GM12878 (cell line): ENCODE data around the gene DOHH. TPM values are rescaled to one million over a fixed set of nuclear protein-coding genes. Genes with fewer than 3 reads are reported as not detected.

Experiments used
- ATAC-seq: fragments of 200-7000 bp; cut with Tn5 transposase; 3 replicates; pipeline ENCODE4 v1.9.1; 2020; ENCODE audit warnings: mild to moderate bottlenecking, moderate library complexity
- BruUV-seq: library from RNA; stranded (reverse); fragments of 400-500 nt; replicated peaks from 2 replicates; lab custom pipeline; 2021; lab: Mats Ljungman, UMichigan
- CTCF ChIA-PET: fragments of 300-600 bp; sonication (Branson Sonifier 250); formaldehyde crosslinking; extraction: SDS; loops from one replicate; lab custom pipeline; 2021; ENCODE audit warnings: inconsistent platforms; lab: Yijun Ruan, JAX
- POLR2A ChIA-PET: fragments of 350-600 bp; formaldehyde crosslinking; extraction: SDS; loops from one replicate; lab custom pipeline; 2021; ENCODE audit warnings: inconsistent platforms; lab: Charles Lee
- RAD21 ChIA-PET: fragments of 300-600 bp; sonication (Branson Sonifier 250); formaldehyde crosslinking; loops from one replicate; lab custom pipeline; 2023; ENCODE audit warnings: antibody characterized with exemption; ENCODE audit not compliant: unreplicated experiment; lab: Charles Lee
- SMC1A ChIA-PET: fragments of 300-600 bp; sonication (Branson Sonifier 250); formaldehyde crosslinking; loops from one replicate; lab custom pipeline; 2023; ENCODE audit not compliant: unreplicated experiment, uncharacterized antibody; lab: Charles Lee
- DNase-seq: peaks from one replicate; pipeline ENCODE4 v3.0.0-alpha.2; 2011; ENCODE audit warnings: low read depth, low spot score
- FAIRE-seq: peaks from 3 replicates; lab custom pipeline; 2011; peaks lifted over from hg19 to GRCh38; lab: Jason Lieb, UNC
- H2AFZ ChIP-seq: 2 replicates; pipeline ENCODE4 v1.6.0; 2011; ENCODE audit warnings: low read depth, low read length, control low read depth; ENCODE audit not compliant: control insufficient read depth
- H3K27ac ChIP-seq: 2 replicates; pipeline ENCODE4 v1.5.1; 2011; ENCODE audit warnings: control low read depth; ENCODE audit not compliant: control insufficient read depth, insufficient read depth
- H3K27me3 ChIP-seq, 2 experiments: replicated peaks in 1 of 2; 2 replicates each; pipeline versions ENCODE4 v1.6.0 to v1.6.1; 2011; ENCODE audit warnings: low read length in 1 of 2; ENCODE audit not compliant: control insufficient read depth in 2 of 2, insufficient read depth in 2 of 2
- H3K36me3 ChIP-seq, 2 experiments: 2 replicates each; pipeline ENCODE4 v1.5.1; 2011; ENCODE audit warnings: low read length in 1 of 2; ENCODE audit not compliant: control insufficient read depth in 2 of 2, insufficient read depth in 2 of 2
- H3K4me1 ChIP-seq: 2 replicates; pipeline ENCODE4 v1.6.1; 2011; ENCODE audit warnings: mild to moderate bottlenecking, low read length, moderate library complexity, mixed read lengths; ENCODE audit not compliant: control insufficient read depth, insufficient read depth
- H3K4me2 ChIP-seq: 2 replicates; pipeline ENCODE4 v1.6.0; 2011; ENCODE audit warnings: control low read depth; ENCODE audit not compliant: control insufficient read depth, insufficient read depth
- H3K4me3 ChIP-seq: fragments of 200-600 bp; sonication (generic); 2 replicates; pipeline ENCODE4 v1.5.1; 2016
- H3K79me2 ChIP-seq: 2 replicates; pipeline ENCODE4 v1.6.0; 2011; ENCODE audit warnings: low read length; ENCODE audit not compliant: control insufficient read depth, insufficient read depth
- H3K9ac ChIP-seq: 2 replicates; pipeline ENCODE4 v1.8.0; 2011; ENCODE audit warnings: low read length, control low read depth, mixed read lengths; ENCODE audit not compliant: control insufficient read depth, insufficient read depth
- H3K9me3 ChIP-seq: replicated peaks from 3 replicates; pipeline ENCODE4 v1.5.1; 2011; ENCODE audit warnings: mild to moderate bottlenecking, low read length; ENCODE audit not compliant: control insufficient read depth, insufficient read depth
- H4K20me1 ChIP-seq: 2 replicates; pipeline ENCODE4 v1.6.0; 2011; ENCODE audit not compliant: control insufficient read depth, insufficient read depth
- ATF3 ChIP-seq: IDR thresholded peaks from 2 replicates; pipeline ENCODE4 v1.6.1; 2011; ENCODE audit warnings: low read depth, mild to moderate bottlenecking, low read length, moderate library complexity, borderline replicate concordance; ENCODE audit errors: extremely low read depth
- ATF7 ChIP-seq: fragments of 450-650 bp; IDR thresholded peaks from 2 replicates; pipeline ENCODE4 v1.6.1; 2016; ENCODE audit warnings: low read depth, mild to moderate bottlenecking
- BHLHE40 ChIP-seq, 2 experiments: fragments of 450-650 bp in 1 of 2; IDR thresholded peaks; 2 replicates each; pipeline ENCODE4 v1.6.1; 2011 to 2017; ENCODE audit warnings: low read depth in 2 of 2, borderline replicate concordance in 1 of 2, improper control_type of control experiment in 1 of 2, low read length in 1 of 2, mild to moderate bottlenecking in 1 of 2
- EP300 ChIP-seq, 2 experiments: fragments of 150-350 bp in 1 of 2; IDR thresholded peaks; 2 replicates each; pipeline ENCODE4 v1.6.1; 2011 to 2012; ENCODE audit warnings: low read depth in 2 of 2, low read length in 2 of 2, borderline replicate concordance in 1 of 2, improper control_type of control experiment in 1 of 2, inconsistent platforms in 1 of 2; ENCODE audit not compliant: control insufficient read depth in 1 of 2
- ETV6 ChIP-seq, 2 experiments: fragments of 450-650 bp in 1 of 2; IDR thresholded peaks in 1 of 2; conservative IDR thresholded peaks in 1 of 2; 2 replicates each; pipeline ENCODE4 v1.6.1; 2014; ENCODE audit warnings: antibody characterized with exemption in 1 of 2, borderline replicate concordance in 1 of 2, low read depth in 1 of 2, mild to moderate bottlenecking in 1 of 2, moderate library complexity in 1 of 2
- GATAD2B ChIP-seq: fragments of 450-650 bp; conservative IDR thresholded peaks from 2 replicates; pipeline ENCODE4 v1.6.1; 2017; ENCODE audit warnings: low read depth, mild to moderate bottlenecking, moderate library complexity
- PML ChIP-seq: IDR thresholded peaks from 2 replicates; pipeline ENCODE4 v1.6.1; 2012; ENCODE audit warnings: low read length, inconsistent platforms
- POLR2AphosphoS5 ChIP-seq: IDR thresholded peaks from 2 replicates; pipeline ENCODE4 v1.6.1; 2011; ENCODE audit warnings: mild to moderate bottlenecking, low read length, inconsistent platforms
- RCOR1 ChIP-seq: conservative IDR thresholded peaks from 2 replicates; pipeline ENCODE4 v1.6.1; 2012; ENCODE audit warnings: low read depth, low read length, improper control_type of control experiment
- SMARCA5 ChIP-seq: fragments of 450-650 bp; IDR thresholded peaks from 2 replicates; pipeline ENCODE4 v1.6.1; 2017; ENCODE audit warnings: mild to moderate bottlenecking
- SP1 ChIP-seq: IDR thresholded peaks from one replicate; pipeline ENCODE4 v1.6.1; 2011; ENCODE audit warnings: low read depth, low read length
- TAF1 ChIP-seq: IDR thresholded peaks from 2 replicates; pipeline ENCODE4 v1.6.1; 2011; ENCODE audit warnings: mild to moderate bottlenecking, low read depth, low read length, borderline replicate concordance
- WGBS: methylation state at CpG from one replicate; pipeline ENCODE4 v1.1.6; 2016; ENCODE audit warnings: low lambda C conversion rate; ENCODE audit not compliant: insufficient replicate concordance, insufficient coverage; ENCODE audit errors: missing lambda C conversion rate; 5-methylcytosine and 5-hydroxymethylcytosine counted together
- in situ Hi-C: fragments of 300-500 bp; cut with MboI; formaldehyde crosslinking; loops from 9 replicates; pipeline ENCODE4 v1.14.3; 2018; ENCODE audit warnings: mixed read lengths
- intact Hi-C: fragments of 100-400 bp; cut with micrococcal nuclease; formaldehyde crosslinking; loops from one replicate; pipeline ENCODE4 v1.14.2; 2022; ENCODE audit not compliant: unreplicated experiment
- polyA plus RNA-seq, 11 experiments: library from polyadenylated mRNA; depleted of rRNA in 4 of 11; unstranded in 6 of 11; stranded (reverse) in 5 of 11; fragments of >200 nt; fragmentation: Nextera tagmentation in 4 of 11; fragmentation: Illumina TruSeq in 1 of 11; extraction: Ambion mirVana in 4 of 11; extraction: Trizol in 1 of 11; gene quantifications; 1 replicate in 1 of 11; 2 replicates in 10 of 11; pipeline versions ENCODE4 v1.2.1 to v1.2.3, GENCODE V29; 2011 to 2016; ENCODE audit warnings: inconsistent platforms in 2 of 11, missing spikeins in 2 of 11, low read depth in 1 of 11
- total RNA-seq, 4 experiments: library from RNA; depleted of rRNA in 3 of 4; stranded (reverse); fragments of >200 nt in 3 of 4; fragmentation: Illumina TruSeq in 1 of 4; extraction: Trizol in 1 of 4; gene quantifications; 2 replicates each; pipeline versions ENCODE4 v1.2.1 to v1.2.3, GENCODE V29; 2013 to 2021

DOHH gene
- total and polyA plus RNA-seq, 10 of the 15 experiments (the other 5 are each of a cell fraction or from before 2014, with no cell fraction given), result 0.11 to 28.6 (median 11.7) TPM

GRCh38 chr19:3507371-3508120 lies 7.1 kb upstream of the DOHH start:
- H4K20me1 ChIP-seq, result no peaks in the 10 kb centered on the region
- peak overlapping the region; percentile 99 for H3K4me3 ChIP-seq
- ChIA-PET SMC1A (no interaction called here), RAD21 (interaction anchor here (0.7 kb wide), 1 partner anchor 1283 kb away, joined by 3 read pairs; no protein-coding TSS in a partner anchor), CTCF (no interaction called here), POLR2A (interaction anchor here (0.6 kb wide), 1 partner anchor 336 kb away, joined by 4 read pairs; no protein-coding TSS in a partner anchor)
- H3K4me2 ChIP-seq, result peak overlapping the region; percentile 66
- no peak overlapping the region for H2AFZ ChIP-seq
- peaks cover 46% of the 10 kb centered on the region for H3K79me2 ChIP-seq
- no peaks in the 10 kb centered on the region for H3K27me3 ChIP-seq
- TSS peak; percentile 63 for BruUV-seq
- FAIRE-seq (no peak), ATAC-seq (no peak), DNase-seq (no peak)
- peaks cover 0 to 1% of the 10 kb centered on the region in 2 experiments; a peak in 3 of 4 replicates for H3K36me3 ChIP-seq
- TF ChIP-seq ATF7 (peak; percentile 40), GATAD2B (no peak)
- intact Hi-C loops, result no loop called here
- 0 out of 2 replicates have a peak overlapping the region, but pooled peaks have one; percentile 31 for H3K27ac ChIP-seq
- peak overlapping the region; percentile 87 for H3K9ac ChIP-seq
- WGBS, result 63% methylated on average over 31 of the region's 31 CpGs
- no peaks in the 10 kb centered on the region for H3K9me3 ChIP-seq
- in situ Hi-C loops, result no loop called here
- H3K4me1 ChIP-seq, result peaks cover 7% of the 10 kb centered on the region

GRCh38 chr19:3506384-3507340 lies 6.2 kb upstream of the DOHH start:
- no TSS peak for BruUV-seq
- peaks cover 39% of the 10 kb centered on the region for H3K79me2 ChIP-seq
- ChIA-PET POLR2A (interaction anchor here (0.6 to 0.9 kb wide), 3 partner anchors 8 to 680 kb away, joined by 3 to 4 read pairs (median 4); no protein-coding TSS in a partner anchor), CTCF (interaction anchor here (0.6 kb wide), 1 partner anchor 31 kb away, joined by 3 read pairs; no protein-coding TSS in a partner anchor), SMC1A (no interaction called here), RAD21 (no interaction called here)
- FAIRE-seq (peak; percentile 35), ATAC-seq (peak; percentile 15), DNase-seq (no peak)
- H3K4me1 ChIP-seq, result peaks cover 7% of the 10 kb centered on the region
- peak overlapping the region; percentile 99 for H3K4me3 ChIP-seq
- peak overlapping the region; percentile 87 for H3K9ac ChIP-seq
- H3K27me3 ChIP-seq, result no peaks in the 10 kb centered on the region
- intact Hi-C loops, result no loop called here
- in situ Hi-C loops, result no loop called here
- peak overlapping the region; percentile 66 for H3K4me2 ChIP-seq
- no peaks in the 10 kb centered on the region for H3K9me3 ChIP-seq
- H3K27ac ChIP-seq, result peak overlapping the region; percentile 73
- no peaks in the 10 kb centered on the region for H4K20me1 ChIP-seq
- H3K36me3 ChIP-seq, result peaks cover 0 to 1% of the 10 kb centered on the region in 2 experiments; a peak in 3 of 4 replicates
- WGBS, result under 1% methylated on average over 46 of the region's 69 CpGs
- peak overlapping the region; percentile 59 for H2AFZ ChIP-seq
- TF ChIP-seq RCOR1 (no peak), GATAD2B (peak; percentile 77; the same call in 1 of the 2 replicates), EP300 (IDR thresholded peaks at IDR 0.05; ENCODE audit: borderline replicate concordance in 1 of 2, control insufficient read depth in 1 of 2, low read depth in 2 of 2, low read length in 2 of 2) (no peak), ATF3 (no peak), SP1 (no peak), POLR2AphosphoS5 (0 out of 2 replicates have a peak, but pooled peaks have one; percentile 5), TAF1 (no peak), SMARCA5 (0 out of 2 replicates have a peak, but pooled peaks have one; percentile 5), ETV6 (conservative IDR thresholded peaks at IDR 0.05 in 1 of 2, IDR thresholded peaks at IDR 0.05 in 1 of 2; ENCODE audit: borderline replicate concordance in 1 of 2, low read depth in 1 of 2) (no peak), PML (no peak), BHLHE40 (IDR thresholded peaks at IDR 0.05; ENCODE audit: borderline replicate concordance in 1 of 2, low read depth in 2 of 2, low read length in 1 of 2) (0 out of 4 replicates have a peak, but pooled peaks of 1 of the 2 experiments have one; percentile 18)
